ENCODE results near the gene RAB26. TPM values are rescaled to one million over a fixed set of nuclear protein-coding genes. Genes with fewer than 3 reads are reported as not detected.

The RAB26 gene
- total and polyA plus RNA-seq, 2 donors (not counting 1 experiment from before 2014, with no cell fraction given), result 0.43 to 2.0 TPM

- no peaks in the 10 kb centered on the region for H3K79me2 ChIP-seq (ENCODE audit: control insufficient read depth, insufficient read depth, low read length)
- no peaks in the 10 kb centered on the region for H3K27me3 ChIP-seq (ENCODE audit: control insufficient read depth, insufficient read depth, low read length)
- no peak overlapping the region for H3K27ac ChIP-seq (ENCODE audit: insufficient read depth, low read length)
- DNase-seq (ENCODE audit: low read depth in 2 of 2), result no peak
- H4K20me1 ChIP-seq (ENCODE audit: control insufficient read depth, extremely low read depth, insufficient read depth, low read length), result no peaks in the 10 kb centered on the region
- no peaks in the 10 kb centered on the region for H3K9me3 ChIP-seq (ENCODE audit: control insufficient read depth, insufficient read depth, low read depth, low read length)
- no peak overlapping the region for H2AFZ ChIP-seq (ENCODE audit: low read length)
- peaks cover 48% of the 10 kb centered on the region for H3K36me3 ChIP-seq (ENCODE audit: control insufficient read depth, insufficient read depth, low read length)
- no peak overlapping the region for H3K4me2 ChIP-seq (ENCODE audit: extremely low read depth, insufficient read depth, low read length)
- no peaks in the 10 kb centered on the region for H3K4me1 ChIP-seq (ENCODE audit: control insufficient read depth, extremely low read depth, insufficient read depth, low read length)
- no peak overlapping the region for H3K4me3 ChIP-seq (replicated peaks in 1 of 4; ENCODE audit: control extremely low read depth in 1 of 4, insufficient read depth in 1 of 4, low read depth in 3 of 4, low read length in 4 of 4)
- no peak for TF ChIP-seq EZH2 (IDR thresholded peaks at IDR 0.05; ENCODE audit: low read length, missing control alignments)
- TF ChIP-seq CTCF (conservative IDR thresholded peaks at IDR 0.05 in 1 of 2, IDR thresholded peaks at IDR 0.05 in 1 of 2; ENCODE audit: low read depth in 1 of 2, low read length in 2 of 2), result no peak
- no peak overlapping the region for H3K9ac ChIP-seq (ENCODE audit: insufficient read depth, low read length)
These were observed 24.4 kb downstream of the RAB26 start for GRCh38 chr16:2172688-2173335.

- no peak overlapping the region for H3K27ac ChIP-seq (ENCODE audit: insufficient read depth, low read length)
- H3K4me1 ChIP-seq (ENCODE audit: control insufficient read depth, extremely low read depth, insufficient read depth, low read length), result no peaks in the 10 kb centered on the region
- no peaks in the 10 kb centered on the region for H3K9me3 ChIP-seq (ENCODE audit: control insufficient read depth, insufficient read depth, low read depth, low read length)
- H4K20me1 ChIP-seq (ENCODE audit: control insufficient read depth, extremely low read depth, insufficient read depth, low read length), result no peaks in the 10 kb centered on the region
- DNase-seq (ENCODE audit: low read depth in 2 of 2), result no peak
- H3K4me2 ChIP-seq (ENCODE audit: extremely low read depth, insufficient read depth, low read length), result no peak overlapping the region
- peaks cover 48% of the 10 kb centered on the region for H3K36me3 ChIP-seq (ENCODE audit: control insufficient read depth, insufficient read depth, low read length)
- no peaks in the 10 kb centered on the region for H3K27me3 ChIP-seq (ENCODE audit: control insufficient read depth, insufficient read depth, low read length)
- H3K9ac ChIP-seq (ENCODE audit: insufficient read depth, low read length), result no peak overlapping the region
- H2AFZ ChIP-seq (ENCODE audit: low read length), result no peak overlapping the region
- no peak for TF ChIP-seq CTCF (conservative IDR thresholded peaks at IDR 0.05 in 1 of 2, IDR thresholded peaks at IDR 0.05 in 1 of 2; ENCODE audit: low read depth in 1 of 2, low read length in 2 of 2)
- no peak for TF ChIP-seq EZH2 (IDR thresholded peaks at IDR 0.05; ENCODE audit: low read length, missing control alignments)
- no peaks in the 10 kb centered on the region for H3K79me2 ChIP-seq (ENCODE audit: control insufficient read depth, insufficient read depth, low read length)
- no peak overlapping the region for H3K4me3 ChIP-seq (replicated peaks in 1 of 4; ENCODE audit: control extremely low read depth in 1 of 4, insufficient read depth in 1 of 4, low read depth in 3 of 4, low read length in 4 of 4)
These were observed 24.9 kb downstream of the RAB26 start for GRCh38 chr16:2173366-2173765.

GRCh38 chr16:2173916-2174315 lies 25.5 kb downstream of the RAB26 start:
- Histone ChIP-seq H3K4me1 (ENCODE audit: control insufficient read depth, extremely low read depth, insufficient read depth, low read length) (no peaks in the 10 kb centered on the region), H3K4me3 (replicated peaks in 1 of 4; ENCODE audit: control extremely low read depth in 1 of 4, insufficient read depth in 1 of 4, low read depth in 3 of 4, low read length in 4 of 4) (no peak overlapping the region), H3K27ac (ENCODE audit: insufficient read depth, low read length) (no peak overlapping the region), H3K79me2 (ENCODE audit: control insufficient read depth, insufficient read depth, low read length) (no peaks in the 10 kb centered on the region), H3K9me3 (ENCODE audit: control insufficient read depth, insufficient read depth, low read depth, low read length) (no peaks in the 10 kb centered on the region), H2AFZ (ENCODE audit: low read length) (no peak overlapping the region), H3K27me3 (ENCODE audit: control insufficient read depth, insufficient read depth, low read length) (no peaks in the 10 kb centered on the region), H3K9ac (ENCODE audit: insufficient read depth, low read length) (no peak overlapping the region), H3K36me3 (ENCODE audit: control insufficient read depth, insufficient read depth, low read length) (peaks cover 48% of the 10 kb centered on the region), H4K20me1 (ENCODE audit: control insufficient read depth, extremely low read depth, insufficient read depth, low read length) (no peaks in the 10 kb centered on the region), H3K4me2 (ENCODE audit: extremely low read depth, insufficient read depth, low read length) (no peak overlapping the region)
- DNase-seq (ENCODE audit: low read depth in 2 of 2), result no peak
- TF ChIP-seq CTCF (conservative IDR thresholded peaks at IDR 0.05 in 1 of 2, IDR thresholded peaks at IDR 0.05 in 1 of 2; ENCODE audit: low read depth in 1 of 2, low read length in 2 of 2), result no peak
- TF ChIP-seq EZH2 (IDR thresholded peaks at IDR 0.05; ENCODE audit: low read length, missing control alignments), result no peak
